Suppressor macrophage treated with lipopolysaccharide for 1 hour (primary cell): ENCODE measurements around the gene PPP1R7.
"Not testable (repeated sequence)": the region's sequence is repeated elsewhere in the genome, so short reads cannot be mapped to it uniquely, and the experiment has no call there.

Experiments
- DNase-seq, 3 donors: peaks; one replicate each; pipeline ENCODE4 v3.0.0-alpha.2; 2020 to 2022

Gene PPP1R7

GRCh38 chr2:241149925-241150659 lies at the start of gene PPP1R7:
TSS of gene PPP1R7 (plus strand) at chr2:241150467. CDS start at chr2:241150496, 29 bp downstream.
- peak; percentile 96 to 97 (median 97) for DNase-seq

GRCh38 chr2:241102239-241102803 lies 47.9 kb upstream of the PPP1R7 start, which contains the start of gene MTERF4:
TSS of gene MTERF4 (minus strand) at chr2:241102287. CDS start at chr2:241102273, 14 bp downstream.
- DNase-seq, result peak; percentile 85 to 93 (median 88)

- DNase-seq, result no peak
These were observed 47.1 kb upstream of the PPP1R7 start for GRCh38 chr2:241103176-241103595.

- DNase-seq, result not testable (repeated sequence)
These were observed 45.7 kb upstream of the PPP1R7 start for GRCh38 chr2:241104611-241105010.

GRCh38 chr2:241105641-241106040 lies 44.6 kb upstream of the PPP1R7 start:
- DNase-seq, result no peak

GRCh38 chr2:241107031-241107783 lies 43.1 kb upstream of the PPP1R7 start:
- no peak for DNase-seq

- no peak for DNase-seq
These were observed 41.7 kb upstream of the PPP1R7 start for GRCh38 chr2:241108271-241109209.

- no peak for DNase-seq
These were observed 40.8 kb upstream of the PPP1R7 start for GRCh38 chr2:241109210-241110088.

- DNase-seq, result no peak
These were observed 40.1 kb upstream of the PPP1R7 start for GRCh38 chr2:241110089-241110606.

GRCh38 chr2:241110607-241111439 lies 39.4 kb upstream of the PPP1R7 start:
- no peak for DNase-seq

GRCh38 chr2:241111440-241111805 lies 38.8 kb upstream of the PPP1R7 start:
- no peak for DNase-seq

- DNase-seq, result no peak
These were observed 38.2 kb upstream of the PPP1R7 start for GRCh38 chr2:241112046-241112445.

GRCh38 chr2:241112592-241112991 lies 37.7 kb upstream of the PPP1R7 start:
- no peak for DNase-seq

- DNase-seq, result no peak
These were observed 35.4 kb upstream of the PPP1R7 start for GRCh38 chr2:241114836-241115235.

GRCh38 chr2:241115361-241115760 lies 34.9 kb upstream of the PPP1R7 start:
- DNase-seq, result no peak

GRCh38 chr2:241116606-241117560 lies 33.4 kb upstream of the PPP1R7 start:
- DNase-seq, result no peak

GRCh38 chr2:241118737-241119505 lies 31.3 kb upstream of the PPP1R7 start:
- no peak for DNase-seq

- DNase-seq, result peak in 1 of 3 donors; percentile 8
These were observed 29.8 kb upstream of the PPP1R7 start for GRCh38 chr2:241120440-241120839.
